Lower lobe of right lung (tissue), 2 donors: ENCODE results near the gene FGGY. TPM values are rescaled to one million over a fixed set of nuclear protein-coding genes. Genes with fewer than 3 reads are reported as not detected.

Experiments
- ATAC-seq, 2 donors: fragments of 200-7000 bp; cut with Tn5 transposase; one replicate each; pipeline ENCODE4 v1.9.1; 2020 to 2022; ENCODE audit warnings: mild to moderate bottlenecking in 2 of 2, moderate library complexity in 2 of 2
- DNase-seq: peaks from one replicate; pipeline ENCODE4 v3.0.0-alpha.2; 2020
- H3K27ac ChIP-seq: fragments of 200-600 bp; one replicate; pipeline ENCODE4 v1.8.0; 2022
- H3K27me3 ChIP-seq: fragments of 200-600 bp; one replicate; pipeline ENCODE4 v1.8.0; 2022; ENCODE audit warnings: low read depth
- H3K36me3 ChIP-seq: fragments of 200-600 bp; one replicate; pipeline ENCODE4 v1.8.0; 2022; ENCODE audit warnings: mild to moderate bottlenecking
- H3K4me1 ChIP-seq: fragments of 200-600 bp; one replicate; pipeline ENCODE4 v1.8.0; 2022
- H3K4me3 ChIP-seq: fragments of 200-600 bp; one replicate; pipeline ENCODE4 v1.8.0; 2022; ENCODE audit warnings: mild to moderate bottlenecking
- H3K9me3 ChIP-seq: fragments of 200-600 bp; one replicate; pipeline ENCODE4 v1.8.0; 2022
- CTCF ChIP-seq: fragments of 200-600 bp; IDR thresholded peaks from one replicate; pipeline ENCODE4 v1.8.0; 2022; ENCODE audit warnings: antibody characterized with exemption, mild to moderate bottlenecking
- intact Hi-C: fragments of 100-400 bp; cut with DNase I; formaldehyde crosslinking; loops from one replicate; pipeline ENCODE4 v1.11.0; 2022
- total RNA-seq: library from RNA; stranded (reverse); fragmentation: NEBNext Ultra II Directional; extraction: Animal tissue kit (Norgen Biotek cat#: 25700); gene quantifications from one replicate; pipeline ENCODE4 v1.2.1, GENCODE V29; 2021
- donor health status: DM: no; HTN: yes; CAD: no; lungs with severe emphysema.

FGGY gene
- total RNA-seq, 1 donor from 2014 or later: 31.4 TPM

- Histone ChIP-seq H3K9me3 (no peaks in the 10 kb centered on the region), H3K27me3 (no peaks in the 10 kb centered on the region), H3K4me1 (peaks cover 22% of the 10 kb centered on the region), H3K36me3 (no peaks in the 10 kb centered on the region), H3K4me3 (no peak overlapping the region), H3K27ac (no peak overlapping the region)
- DNase-seq (peak; percentile 63), ATAC-seq (peak; percentile 78 to 84)
- TF ChIP-seq CTCF: peak; percentile 48
- intact Hi-C loops: no loop called here
These were observed 6.5 kb upstream of the FGGY start for GRCh38 chr1:59290193-59290949.

DNA sequence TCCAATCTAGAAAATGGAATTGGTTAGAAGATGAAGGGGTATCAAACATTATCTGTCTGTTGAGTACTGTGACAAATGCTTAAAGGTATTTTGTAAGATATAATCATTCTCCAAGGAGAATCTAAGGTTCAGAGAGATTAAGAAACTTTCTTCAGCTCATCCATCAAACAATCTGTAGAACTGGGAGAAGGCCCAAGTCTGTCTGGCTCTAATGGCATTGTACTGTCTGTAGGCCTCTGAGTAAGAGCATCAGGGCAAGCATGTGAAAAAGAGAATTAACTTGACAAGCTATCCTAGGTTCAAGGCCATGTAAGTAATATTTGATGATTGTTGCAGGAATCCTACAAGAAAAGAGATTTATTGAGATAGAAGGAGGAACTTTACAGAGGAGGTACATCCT, 5.3 kb upstream of the FGGY start:
- H3K27ac ChIP-seq: no peak overlapping the region
- no peak for ATAC-seq
- H3K4me3 ChIP-seq: no peak overlapping the region
- peaks cover 29% of the 10 kb centered on the region for H3K4me1 ChIP-seq
- no peak for TF ChIP-seq CTCF
- no peaks in the 10 kb centered on the region for H3K27me3 ChIP-seq
- DNase-seq: no peak
- no peaks in the 10 kb centered on the region for H3K9me3 ChIP-seq
- intact Hi-C loops: no loop called here
- no peaks in the 10 kb centered on the region for H3K36me3 ChIP-seq

DNA sequence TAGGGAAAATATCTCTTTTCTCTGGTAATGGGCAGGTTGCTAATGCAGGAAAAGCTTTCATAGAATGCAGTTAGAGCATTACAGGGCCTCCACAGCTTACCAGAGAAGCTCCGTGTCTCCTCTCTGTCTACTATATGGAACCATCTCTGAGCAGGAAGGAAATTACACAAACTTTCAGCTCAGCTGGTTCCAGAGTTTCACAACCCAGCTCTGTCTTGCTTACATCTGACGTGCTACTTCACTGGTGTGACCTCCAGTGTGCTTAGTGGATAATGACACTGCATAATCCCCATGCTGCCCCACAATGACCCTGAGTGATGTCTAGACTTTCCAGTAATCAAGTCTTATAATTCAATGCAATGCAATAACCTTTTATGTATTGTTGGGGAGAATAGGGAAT, 4.3 kb upstream of the FGGY start:
- Histone ChIP-seq H3K9me3 (no peaks in the 10 kb centered on the region), H3K4me1 (peaks cover 34% of the 10 kb centered on the region), H3K27ac (peak overlapping the region; percentile 53), H3K4me3 (no peak overlapping the region), H3K27me3 (no peaks in the 10 kb centered on the region), H3K36me3 (no peaks in the 10 kb centered on the region)
- DNase-seq: no peak
- peak; percentile 12 for TF ChIP-seq CTCF
- intact Hi-C loops: no loop called here
- ATAC-seq: peak in 1 of 2 donors; percentile 7

DNA sequence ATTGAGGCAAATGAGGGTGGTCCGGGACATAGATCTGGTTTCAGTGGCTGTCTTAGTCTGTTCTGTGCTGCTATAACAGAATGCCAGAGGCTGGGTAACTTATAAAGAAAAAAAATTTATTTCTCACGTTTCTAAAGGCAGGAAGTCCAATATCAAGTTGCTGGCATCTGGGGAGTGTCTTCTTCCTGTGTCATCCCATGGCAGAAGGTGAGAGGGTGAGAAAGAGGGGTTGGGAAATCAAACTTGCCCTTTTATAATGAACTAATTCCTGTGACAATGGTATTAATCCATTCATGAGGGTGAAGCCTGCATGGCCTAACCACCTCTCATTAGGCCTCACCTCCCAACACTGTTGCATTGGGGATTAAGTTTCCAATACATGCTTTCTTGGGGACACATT, 3.7 kb upstream of the FGGY start:
- H3K4me1 ChIP-seq: peaks cover 40% of the 10 kb centered on the region
- ATAC-seq: no peak

DNA sequence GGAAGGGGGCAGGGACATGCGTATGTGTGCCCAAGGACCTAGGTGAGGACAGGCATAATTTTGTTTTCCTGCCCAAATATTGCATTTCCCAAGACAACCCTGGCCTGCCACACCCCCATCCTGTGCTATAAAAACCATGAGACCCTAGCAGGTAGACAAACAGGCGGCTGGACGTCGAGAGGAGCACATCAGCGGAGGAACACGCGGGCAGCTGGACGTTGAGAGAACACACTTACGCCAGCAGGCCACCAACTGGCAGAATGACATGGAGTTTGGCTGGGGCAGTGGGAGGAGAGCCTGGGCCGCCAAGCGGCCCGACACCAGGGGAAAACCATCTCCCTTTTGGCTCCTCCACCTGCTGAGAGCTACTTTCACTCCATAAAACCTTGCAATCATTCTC, 3.0 kb upstream of the FGGY start:
- ATAC-seq: no peak
- Histone ChIP-seq H3K27ac (no peak overlapping the region), H3K4me3 (no peak overlapping the region), H3K36me3 (no peaks in the 10 kb centered on the region), H3K9me3 (no peaks in the 10 kb centered on the region), H3K27me3 (no peaks in the 10 kb centered on the region), H3K4me1 (peaks cover 46% of the 10 kb centered on the region)
- intact Hi-C loops: no loop called here
- TF ChIP-seq CTCF: no peak
- no peak for DNase-seq

More for the DNA sequence above, 3.7 kb upstream of the FGGY start:
- Histone ChIP-seq H3K27ac (no peak overlapping the region), H3K4me3 (no peak overlapping the region), H3K36me3 (no peaks in the 10 kb centered on the region), H3K9me3 (no peaks in the 10 kb centered on the region), H3K27me3 (no peaks in the 10 kb centered on the region)
- no peak for DNase-seq
- TF ChIP-seq CTCF: no peak
- intact Hi-C loops: no loop called here
